Measurements from ENCODE around the gene ZC3HAV1L. TPM values are rescaled to one million over a fixed set of nuclear protein-coding genes. Genes with fewer than 3 reads are reported as not detected.

Gene ZC3HAV1L
- total and polyA plus RNA-seq, 7 experiments from 2014 or later, result 0.13 to 26.7 (median 0.59) TPM; not detected in 1

DNA sequence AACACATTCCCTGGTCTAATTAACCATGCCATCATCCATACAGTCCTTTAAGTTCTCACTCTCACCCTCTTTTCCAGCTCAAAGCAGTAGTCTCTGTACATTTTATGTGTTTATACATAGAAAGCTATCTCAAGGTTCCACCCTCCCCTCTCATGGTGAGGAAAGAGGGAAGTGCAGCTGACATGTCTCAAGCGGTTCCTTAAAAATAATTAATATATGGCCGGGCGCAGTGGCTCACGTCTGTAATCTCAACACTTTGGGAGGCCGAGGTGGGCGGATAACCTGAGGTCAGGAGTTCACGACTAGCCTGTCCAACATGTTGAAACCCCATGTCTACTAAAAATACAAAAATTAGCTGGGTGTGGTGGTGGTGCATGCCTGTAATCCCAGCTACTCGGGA, 37.0 kb upstream of the ZC3HAV1L start:
- no peaks in the 10 kb centered on the region for H3K9me3 ChIP-seq (ENCODE audit: control insufficient read depth in 2 of 3, low read length in 3 of 3)
- ChIA-PET POLR2A (interaction anchor here (1.2 to 4.3 kb wide), 4 partner anchors 11 to 47 kb away, joined by 3 to 40 read pairs (median 16); no protein-coding TSS in a partner anchor), CTCF (interaction anchor here (1.1 to 4.3 kb wide), 5 partner anchors 23 to 186 kb away, joined by 3 to 41 read pairs (median 6); no protein-coding TSS in a partner anchor)
- H3K4me1 ChIP-seq (ENCODE audit: control insufficient read depth in 2 of 2, insufficient read depth in 2 of 2, low read length in 2 of 2), result peaks cover 11 to 36% of the 10 kb centered on the region in 2 donors
- H3K27ac Mint-ChIP-seq, result peak overlapping the region; percentile 75 to 96 (median 89)
- H3K4me3 ChIP-seq (ENCODE audit: low read length), result no peak overlapping the region
- intact Hi-C loops (cut with micrococcal nuclease), result no loop called here
- H3K36me3 Mint-ChIP-seq, result peaks cover 8 to 63% (median 43%) of the 10 kb centered on the region in 5 donors
- peaks cover 27 to 76% (median 66%) of the 10 kb centered on the region in 7 donors for H3K4me1 Mint-ChIP-seq
- H3K27me3 Mint-ChIP-seq, result no peaks in the 10 kb centered on the region
- ATAC-seq (no peak), DNase-seq (no peak)
- peak overlapping the region; percentile 49 to 79 (median 66) for H3K4me3 Mint-ChIP-seq
- H3K27me3 ChIP-seq (ENCODE audit: control insufficient read depth in 2 of 2, insufficient read depth in 2 of 2, low read length in 2 of 2), result no peaks in the 10 kb centered on the region
- H3K9me3 Mint-ChIP-seq, result peaks cover 0 to 1% (median 0%) of the 10 kb centered on the region in 11 donors
- H3K27ac ChIP-seq (ENCODE audit: low read depth, low read length), result peak overlapping the region; percentile 53
- peaks cover 44 to 82% (median 45%) of the 10 kb centered on the region in 3 experiments for H3K36me3 ChIP-seq (ENCODE audit: control insufficient read depth in 2 of 3, insufficient read depth in 3 of 3, low read length in 3 of 3)

DNA sequence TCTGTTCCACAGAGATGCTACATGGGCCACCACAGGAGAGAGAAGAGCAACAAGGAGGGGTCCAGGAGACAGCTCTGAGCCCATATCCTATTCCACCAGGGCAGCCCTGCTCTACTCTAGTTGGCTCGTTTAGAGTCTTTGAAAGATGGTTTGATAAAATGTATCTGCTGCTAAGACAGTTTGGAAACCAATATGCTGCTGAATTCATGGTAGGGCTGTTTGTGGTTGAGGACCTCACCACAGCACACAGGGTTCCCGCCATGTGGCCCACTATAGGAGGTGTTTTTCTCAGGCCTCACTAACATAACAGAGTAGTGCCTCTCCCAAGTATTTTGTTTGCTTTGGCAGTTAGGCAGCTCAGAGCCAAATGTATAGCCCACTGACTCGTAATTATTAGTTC, 35.8 kb upstream of the ZC3HAV1L start:
- ATAC-seq, result peak; percentile 43
- H3K4me1 Mint-ChIP-seq, result peaks cover 31 to 77% (median 67%) of the 10 kb centered on the region in 7 donors
- ChIA-PET CTCF (interaction anchor here (0.7 to 2.0 kb wide), 4 partner anchors 16 to 185 kb away, joined by 3 to 13 read pairs (median 4); no protein-coding TSS in a partner anchor), POLR2A (interaction anchor here (0.6 to 0.9 kb wide), 2 partner anchors 9 to 52 kb away, joined by 3 to 4 read pairs; no protein-coding TSS in a partner anchor)
- peaks cover 0 to 1% (median 0%) of the 10 kb centered on the region in 11 donors for H3K9me3 Mint-ChIP-seq
- no peaks in the 10 kb centered on the region for H3K27me3 ChIP-seq (ENCODE audit: control insufficient read depth in 2 of 2, insufficient read depth in 2 of 2, low read length in 2 of 2)
- H3K27me3 Mint-ChIP-seq, result no peaks in the 10 kb centered on the region
- intact Hi-C loops (cut with micrococcal nuclease), result loop anchor here in 1 of 2 donors (1.0 kb wide), 1 partner anchor 185 kb away; no protein-coding TSS in a partner anchor
- H3K4me3 ChIP-seq (ENCODE audit: low read length), result no peak overlapping the region
- no peak for DNase-seq
- peaks cover 41 to 82% (median 42%) of the 10 kb centered on the region in 3 experiments for H3K36me3 ChIP-seq (ENCODE audit: control insufficient read depth in 2 of 3, insufficient read depth in 3 of 3, low read length in 3 of 3)
- H3K36me3 Mint-ChIP-seq, result peaks cover 5 to 64% (median 51%) of the 10 kb centered on the region in 5 donors
- peak overlapping the region; percentile 15 for H3K27ac ChIP-seq (ENCODE audit: low read depth, low read length)
- H3K4me1 ChIP-seq (ENCODE audit: control insufficient read depth in 2 of 2, insufficient read depth in 2 of 2, low read length in 2 of 2), result peaks cover 11 to 36% of the 10 kb centered on the region in 2 donors
- H3K9me3 ChIP-seq (ENCODE audit: control insufficient read depth in 2 of 3, low read length in 3 of 3), result no peaks in the 10 kb centered on the region
- H3K27ac Mint-ChIP-seq, result peak overlapping the region; percentile 75 to 96 (median 89)
- H3K4me3 Mint-ChIP-seq, result peak overlapping the region in 9 of 10 donors; percentile 23 to 79 (median 63)

DNA sequence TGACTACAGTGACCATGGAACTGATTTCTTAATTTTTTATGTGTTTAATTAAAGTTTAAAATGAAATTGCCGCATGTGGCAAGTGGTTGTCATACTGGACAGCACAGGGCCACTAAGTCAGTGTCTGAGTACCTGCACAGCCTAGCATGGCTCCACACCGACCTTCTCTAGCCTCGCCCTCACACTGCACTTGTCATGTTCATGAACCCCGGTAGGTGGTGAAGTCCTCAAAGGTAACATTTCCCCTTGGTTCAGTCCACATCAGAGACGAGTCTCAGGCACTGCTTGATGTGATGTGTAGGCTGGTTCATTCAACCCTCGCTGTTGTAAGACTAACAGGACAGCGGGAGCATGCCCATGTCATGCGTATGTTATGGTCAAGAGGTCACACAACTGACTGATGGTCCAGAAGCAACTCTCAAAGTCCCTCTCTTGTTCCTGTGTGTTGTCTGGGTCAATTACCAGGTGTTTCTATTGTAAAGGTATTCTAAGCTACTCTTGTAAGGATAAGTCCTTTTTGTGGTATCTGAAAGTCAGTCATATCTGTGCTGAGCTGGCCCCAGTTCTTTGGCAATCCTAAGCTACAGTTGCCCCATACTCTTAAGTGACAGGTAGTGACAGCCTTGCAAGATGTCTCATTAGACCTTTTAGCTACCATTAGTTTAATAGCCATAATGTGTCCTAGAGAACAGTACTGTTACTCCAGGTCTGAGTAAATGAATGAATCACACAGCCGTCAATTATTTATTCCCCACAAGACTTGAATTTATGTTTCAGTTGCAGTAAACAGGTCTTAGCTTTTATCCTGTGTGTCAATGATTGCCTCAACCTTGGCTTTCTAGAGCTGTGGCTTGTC, 32.9 kb upstream of the ZC3HAV1L start:
- Mint-ChIP-seq H3K4me3 (peak overlapping the region in 1 of 10 donors; percentile 19), H3K27ac (peak overlapping the region in 8 of 9 donors; percentile 9 to 89 (median 57)), H3K9me3 (peaks cover 0 to 1% (median 0%) of the 10 kb centered on the region in 11 donors), H3K36me3 (peaks cover 5 to 74% (median 63%) of the 10 kb centered on the region in 5 donors), H3K4me1 (peaks cover 26 to 85% (median 79%) of the 10 kb centered on the region in 7 donors), H3K27me3 (no peaks in the 10 kb centered on the region)
- ATAC-seq (peak; percentile 38), DNase-seq (no peak)
- no peak overlapping the region for H3K4me3 ChIP-seq (ENCODE audit: low read length)
- POLR2A ChIA-PET, result interaction anchor here (0.6 to 2.0 kb wide), 8 partner anchors 9 to 174 kb away, joined by 3 to 8 read pairs (median 4); a partner anchor contains a TSS
- H3K27me3 ChIP-seq (ENCODE audit: control insufficient read depth in 2 of 2, insufficient read depth in 2 of 2, low read length in 2 of 2), result no peaks in the 10 kb centered on the region
- CTCF ChIA-PET, result interaction anchor here (0.7 to 1.5 kb wide), 3 partner anchors 17 to 182 kb away, joined by 3 to 7 read pairs (median 3); no protein-coding TSS in a partner anchor
- H3K27ac ChIP-seq (ENCODE audit: low read depth, low read length), result peak overlapping the region; percentile 15
- no peaks in the 10 kb centered on the region for H3K9me3 ChIP-seq (ENCODE audit: control insufficient read depth in 2 of 3, low read length in 3 of 3)
- H3K36me3 ChIP-seq (ENCODE audit: control insufficient read depth in 2 of 3, insufficient read depth in 3 of 3, low read length in 3 of 3), result peaks cover 45 to 89% (median 46%) of the 10 kb centered on the region in 3 experiments
- intact Hi-C loops (cut with micrococcal nuclease), result no loop called here
- peaks cover 8 to 28% of the 10 kb centered on the region in 2 donors for H3K4me1 ChIP-seq (ENCODE audit: control insufficient read depth in 2 of 2, insufficient read depth in 2 of 2, low read length in 2 of 2)

DNA sequence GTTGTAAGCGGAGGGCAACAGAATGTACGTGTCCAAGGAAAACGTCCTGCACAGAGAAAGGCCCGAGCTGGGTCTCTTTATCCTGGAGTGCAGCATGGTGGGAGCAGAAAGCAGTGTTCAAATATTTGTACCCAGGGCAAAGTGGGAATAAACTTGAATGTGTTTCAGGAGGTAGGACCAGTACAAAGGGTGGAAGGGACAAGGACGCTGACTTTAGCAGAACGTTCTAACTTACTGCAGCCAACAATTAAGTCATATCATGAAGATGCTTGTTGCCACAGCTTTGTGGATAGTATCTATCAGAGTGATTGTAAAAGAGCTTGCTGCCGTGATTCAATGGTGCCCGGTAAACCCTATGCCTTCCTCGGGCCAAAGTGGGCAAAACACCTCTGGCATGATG, 30.5 kb upstream of the ZC3HAV1L start:
- POLR2A ChIA-PET, result interaction anchor here (0.6 to 1.7 kb wide), 6 partner anchors 9 to 53 kb away, joined by 3 to 6 read pairs (median 4); no protein-coding TSS in a partner anchor
- Mint-ChIP-seq H3K27ac (peak overlapping the region; percentile 19 to 80 (median 70)), H3K9me3 (no peaks in the 10 kb centered on the region), H3K27me3 (no peaks in the 10 kb centered on the region), H3K4me1 (peaks cover 22 to 83% (median 77%) of the 10 kb centered on the region in 7 donors), H3K36me3 (peaks cover 0 to 76% (median 62%) of the 10 kb centered on the region in 5 donors), H3K4me3 (peak overlapping the region in 2 of 10 donors; percentile 4 to 43)
- DNase-seq (no peak), ATAC-seq (no peak)
- intact Hi-C loops (cut with micrococcal nuclease), result no loop called here
- H3K27me3 ChIP-seq (ENCODE audit: control insufficient read depth in 2 of 2, insufficient read depth in 2 of 2, low read length in 2 of 2), result no peaks in the 10 kb centered on the region
- H3K4me1 ChIP-seq (ENCODE audit: control insufficient read depth in 2 of 2, insufficient read depth in 2 of 2, low read length in 2 of 2), result peaks cover 0 to 18% of the 10 kb centered on the region in 2 donors
- H3K9me3 ChIP-seq (ENCODE audit: control insufficient read depth in 2 of 3, low read length in 3 of 3), result no peaks in the 10 kb centered on the region
- H3K4me3 ChIP-seq (ENCODE audit: low read length), result no peak overlapping the region
- H3K36me3 ChIP-seq (ENCODE audit: control insufficient read depth in 2 of 3, insufficient read depth in 3 of 3, low read length in 3 of 3), result peaks cover 48 to 85% (median 52%) of the 10 kb centered on the region in 3 experiments
- H3K27ac ChIP-seq (ENCODE audit: low read depth, low read length), result no peak overlapping the region
- CTCF ChIA-PET, result interaction anchor here (0.6 to 0.9 kb wide), 2 partner anchors 9 to 15 kb away, joined by 4 to 5 read pairs; no protein-coding TSS in a partner anchor

DNA sequence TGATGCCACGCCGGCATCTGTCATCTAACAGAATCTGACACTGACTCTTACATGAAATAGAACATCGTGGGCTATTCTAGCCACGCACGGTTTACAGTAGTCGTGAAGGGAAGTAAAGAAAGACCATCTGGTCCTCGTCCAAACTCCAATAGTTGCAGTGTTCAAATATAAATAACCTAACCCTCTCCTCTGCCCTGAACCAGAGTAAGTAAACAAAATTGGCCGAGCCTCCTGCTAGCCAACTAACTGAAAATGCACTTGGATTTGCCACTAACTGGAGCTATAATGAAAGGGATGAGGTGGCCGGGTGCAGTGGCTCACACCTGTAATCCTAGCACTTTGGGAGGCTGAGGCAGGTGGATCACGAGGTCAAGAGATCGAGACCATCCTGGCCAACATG, 29.5 kb upstream of the ZC3HAV1L start:
- DNase-seq (no peak), ATAC-seq (no peak)
- Mint-ChIP-seq H3K27ac (peak overlapping the region in 7 of 9 donors; percentile 15 to 80 (median 67)), H3K27me3 (no peaks in the 10 kb centered on the region), H3K4me1 (peaks cover 28 to 91% (median 83%) of the 10 kb centered on the region in 7 donors), H3K4me3 (peak overlapping the region in 1 of 10 donors; percentile 38), H3K9me3 (no peaks in the 10 kb centered on the region), H3K36me3 (peaks cover 6 to 83% (median 70%) of the 10 kb centered on the region in 5 donors)
- peaks cover 55 to 88% (median 62%) of the 10 kb centered on the region in 3 experiments for H3K36me3 ChIP-seq (ENCODE audit: control insufficient read depth in 2 of 3, insufficient read depth in 3 of 3, low read length in 3 of 3)
- no peaks in the 10 kb centered on the region for H3K9me3 ChIP-seq (ENCODE audit: control insufficient read depth in 2 of 3, low read length in 3 of 3)
- no peak overlapping the region for H3K4me3 ChIP-seq (ENCODE audit: low read length)
- H3K4me1 ChIP-seq (ENCODE audit: control insufficient read depth in 2 of 2, insufficient read depth in 2 of 2, low read length in 2 of 2), result peaks cover 0 to 21% of the 10 kb centered on the region in 2 donors
- intact Hi-C loops (cut with micrococcal nuclease), result no loop called here
- peak overlapping the region; percentile 8 for H3K27ac ChIP-seq (ENCODE audit: low read depth, low read length)
- H3K27me3 ChIP-seq (ENCODE audit: control insufficient read depth in 2 of 2, insufficient read depth in 2 of 2, low read length in 2 of 2), result no peaks in the 10 kb centered on the region
- CTCF ChIA-PET, result interaction anchor here (0.7 to 0.9 kb wide), 3 partner anchors 10 to 49 kb away, joined by 3 to 4 read pairs (median 3); no protein-coding TSS in a partner anchor
- POLR2A ChIA-PET, result interaction anchor here (1.0 to 1.7 kb wide), 4 partner anchors 15 to 160 kb away, joined by 4 to 6 read pairs (median 4); no protein-coding TSS in a partner anchor

DNA sequence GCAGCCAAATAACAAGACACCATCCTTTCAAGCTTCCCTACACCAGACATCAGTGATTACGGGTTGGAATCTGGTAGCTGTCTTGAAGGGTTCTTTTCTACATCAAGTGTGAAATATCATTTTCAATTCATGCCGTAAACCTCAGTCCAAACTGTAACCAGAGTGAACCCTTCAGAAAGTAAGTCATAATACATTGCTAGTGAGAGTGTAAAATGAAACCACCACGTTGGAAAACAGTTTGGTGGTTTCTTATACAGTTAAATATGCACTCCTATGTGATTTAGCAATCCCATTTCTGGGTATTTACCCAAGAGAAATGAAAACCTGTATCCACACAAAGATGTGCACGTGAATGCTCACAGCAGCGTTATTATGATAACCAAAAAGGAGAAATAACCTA, 25.6 kb upstream of the ZC3HAV1L start:
- H3K27ac ChIP-seq (ENCODE audit: low read depth, low read length), result peak overlapping the region; percentile 5
- intact Hi-C loops (cut with micrococcal nuclease), result loop anchor here (1.0 to 2.0 kb wide), 4 partner anchors 13 to 17 kb away; no protein-coding TSS in a partner anchor
- no peak for ATAC-seq

More for the DNA sequence above, 25.6 kb upstream of the ZC3HAV1L start:
- POLR2A ChIA-PET, result interaction anchor here (1.0 to 1.7 kb wide), 2 partner anchors 16 to 34 kb away, joined by 4 to 6 read pairs; no protein-coding TSS in a partner anchor
- H3K4me3 ChIP-seq (ENCODE audit: low read length), result no peak overlapping the region
- peaks cover 45 to 87% (median 68%) of the 10 kb centered on the region in 3 experiments for H3K36me3 ChIP-seq (ENCODE audit: control insufficient read depth in 2 of 3, insufficient read depth in 3 of 3, low read length in 3 of 3)
- H3K27me3 ChIP-seq (ENCODE audit: control insufficient read depth in 2 of 2, insufficient read depth in 2 of 2, low read length in 2 of 2), result no peaks in the 10 kb centered on the region
- no peaks in the 10 kb centered on the region for H3K9me3 ChIP-seq (ENCODE audit: control insufficient read depth in 2 of 3, low read length in 3 of 3)
- Mint-ChIP-seq H3K27me3 (no peaks in the 10 kb centered on the region), H3K4me1 (peaks cover 26 to 78% (median 69%) of the 10 kb centered on the region in 7 donors), H3K9me3 (no peaks in the 10 kb centered on the region), H3K27ac (peak overlapping the region; percentile 54 to 89 (median 73)), H3K36me3 (peaks cover 6 to 66% (median 54%) of the 10 kb centered on the region in 5 donors), H3K4me3 (peak overlapping the region in 3 of 10 donors; percentile 0 to 35 (median 12))
- no peak for DNase-seq
- peaks cover 0 to 21% of the 10 kb centered on the region in 2 donors for H3K4me1 ChIP-seq (ENCODE audit: control insufficient read depth in 2 of 2, insufficient read depth in 2 of 2, low read length in 2 of 2)
- CTCF ChIA-PET, result interaction anchor here (0.6 to 1.0 kb wide), 4 partner anchors 14 to 1160 kb away, joined by 3 to 4 read pairs (median 3); no protein-coding TSS in a partner anchor

Measured in naive thymus-derived CD4-positive, alpha-beta T cell (primary cell).